Measurements from ENCODE around the gene OAT.

DNA sequence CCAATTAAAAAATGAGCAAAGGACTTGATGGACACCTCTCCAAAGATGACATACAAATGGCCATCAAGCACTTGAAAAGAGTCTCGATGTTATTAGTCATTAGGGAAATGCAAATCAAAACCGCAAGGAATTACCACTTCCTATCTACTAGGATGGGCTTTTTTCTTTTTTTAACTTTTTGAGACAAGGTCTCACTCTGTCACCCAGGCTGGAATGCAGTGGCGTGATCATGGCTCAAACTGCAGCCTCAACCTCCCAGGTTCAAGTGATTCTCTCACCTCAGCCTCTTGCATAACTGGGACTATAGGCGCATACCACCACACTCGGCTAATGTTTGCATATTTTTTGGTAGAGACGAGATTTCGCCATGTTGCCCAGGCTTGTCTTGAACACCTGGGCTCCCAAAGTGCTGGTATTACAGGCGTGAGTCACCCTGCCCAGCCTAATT lies 17.5 kb upstream of the OAT start:
- TF ChIP-seq MAX (IDR thresholded peaks at IDR 0.05; ENCODE audit: low read depth, low read length): no peak
- no peak for TF ChIP-seq CTCF (IDR thresholded peaks at IDR 0.05 in 2 of 3, conservative IDR thresholded peaks at IDR 0.05 in 1 of 3; ENCODE audit: control insufficient read depth in 2 of 3, extremely low read depth in 1 of 3, insufficient read depth in 1 of 3, low read depth in 3 of 3, low read length in 3 of 3)
- no peak for TF ChIP-seq NRF1 (conservative IDR thresholded peaks at IDR 0.05; ENCODE audit: low read depth, low read length)

Data from GM12878 (cell line).